ENCODE results near the gene MFSD6L. TPM values are rescaled to one million over a fixed set of nuclear protein-coding genes. Genes with fewer than 3 reads are reported as not detected.

The MFSD6L gene
- total RNA-seq, 4 donors from 2014 or later: 0.17 to 0.33 TPM; not detected in 2

GRCh38 chr17:8753976-8754440 lies 45.2 kb downstream of the MFSD6L start:
- TF ChIP-seq POLR2A (IDR thresholded peaks at IDR 0.05; ENCODE audit: low read depth) (no peak), EP300 (IDR thresholded peaks at IDR 0.05) (no peak)
- TF ChIP-seq, protein P1, sequence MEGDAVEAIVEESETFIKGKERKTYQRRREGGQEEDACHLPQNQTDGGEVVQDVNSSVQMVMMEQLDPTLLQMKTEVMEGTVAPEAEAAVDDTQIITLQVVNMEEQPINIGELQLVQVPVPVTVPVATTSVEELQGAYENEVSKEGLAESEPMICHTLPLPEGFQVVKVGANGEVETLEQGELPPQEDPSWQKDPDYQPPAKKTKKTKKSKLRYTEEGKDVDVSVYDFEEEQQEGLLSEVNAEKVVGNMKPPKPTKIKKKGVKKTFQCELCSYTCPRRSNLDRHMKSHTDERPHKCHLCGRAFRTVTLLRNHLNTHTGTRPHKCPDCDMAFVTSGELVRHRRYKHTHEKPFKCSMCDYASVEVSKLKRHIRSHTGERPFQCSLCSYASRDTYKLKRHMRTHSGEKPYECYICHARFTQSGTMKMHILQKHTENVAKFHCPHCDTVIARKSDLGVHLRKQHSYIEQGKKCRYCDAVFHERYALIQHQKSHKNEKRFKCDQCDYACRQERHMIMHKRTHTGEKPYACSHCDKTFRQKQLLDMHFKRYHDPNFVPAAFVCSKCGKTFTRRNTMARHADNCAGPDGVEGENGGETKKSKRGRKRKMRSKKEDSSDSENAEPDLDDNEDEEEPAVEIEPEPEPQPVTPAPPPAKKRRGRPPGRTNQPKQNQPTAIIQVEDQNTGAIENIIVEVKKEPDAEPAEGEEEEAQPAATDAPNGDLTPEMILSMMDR (IDR thresholded peaks at IDR 0.05): no peak
- peaks cover 0 to 11% (median 0%) of the 10 kb centered on the region in 4 donors for H3K27me3 ChIP-seq
- intact Hi-C loops (cut with DNase I): no loop called here
- no peak overlapping the region for H3K27ac ChIP-seq (replicated peaks in 1 of 4)
- no peak overlapping the region for H3K4me3 ChIP-seq
- 64% methylated on average over 1 of the region's 1 CpG for WGBS
- no peaks in the 10 kb centered on the region for H3K4me1 ChIP-seq
- H3K36me3 ChIP-seq: no peaks in the 10 kb centered on the region
- H3K9me3 ChIP-seq: no peaks in the 10 kb centered on the region
- no peak for DNase-seq (ENCODE audit: extremely low spot score)

DNA sequence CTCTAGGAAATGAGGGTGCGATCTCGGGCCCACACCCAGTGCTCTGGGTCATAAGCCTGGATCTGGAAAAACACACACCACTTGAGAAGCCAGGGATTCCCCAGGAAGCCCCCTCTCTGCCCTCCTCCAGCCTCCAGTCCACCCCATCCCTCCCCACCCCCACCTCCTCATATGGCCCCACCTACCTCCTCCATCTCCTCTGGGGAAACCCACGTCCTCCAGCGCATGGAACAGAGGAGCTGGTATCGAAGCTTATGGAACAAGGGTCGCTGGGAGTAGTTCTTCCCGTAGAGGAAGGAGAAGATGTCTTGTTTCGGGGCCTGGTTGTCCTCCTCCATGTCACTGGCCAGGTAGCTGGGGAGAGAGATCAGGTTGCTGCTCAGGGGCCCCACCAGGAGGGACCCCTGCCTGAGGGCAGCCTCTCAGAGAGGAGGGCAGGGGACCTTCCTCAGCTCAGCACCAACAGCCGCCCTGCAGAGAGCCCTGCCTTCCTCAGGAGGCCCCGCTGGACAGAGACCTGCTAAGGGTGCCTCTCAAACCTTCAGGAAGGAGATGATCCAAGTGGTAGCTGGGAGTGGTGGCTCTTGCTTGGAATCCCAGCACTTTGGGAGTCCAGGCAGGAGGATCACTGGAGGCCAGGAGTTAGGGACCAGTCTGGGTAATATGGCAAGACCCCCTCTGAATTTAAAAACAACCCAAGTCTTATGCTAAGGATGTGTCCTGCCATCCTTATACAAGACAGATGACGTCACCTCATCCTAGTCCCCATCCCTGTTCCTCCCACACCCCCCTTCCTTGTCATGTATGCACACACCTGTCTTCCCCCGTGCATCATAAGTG lies 45.8 kb downstream of the MFSD6L start:
- whole genome bisulfite sequencing: 87% methylated on average over 8 of the region's 12 CpGs
- intact Hi-C loops (cut with DNase I): no loop called here
- no peaks in the 10 kb centered on the region for H3K36me3 ChIP-seq
- no peak overlapping the region for H3K4me3 ChIP-seq
- peak; percentile 64 for DNase-seq (ENCODE audit: extremely low spot score)
- H3K9me3 ChIP-seq: no peaks in the 10 kb centered on the region
- H3K4me1 ChIP-seq: no peaks in the 10 kb centered on the region
- peaks cover 0 to 11% (median 0%) of the 10 kb centered on the region in 4 donors for H3K27me3 ChIP-seq
- no peak for TF ChIP-seq POLR2AphosphoS5 (IDR thresholded peaks at IDR 0.05)
- TF ChIP-seq, protein P1 (IDR thresholded peaks at IDR 0.05): no peak
- no peak for TF ChIP-seq EP300 (IDR thresholded peaks at IDR 0.05)
- no peak for TF ChIP-seq POLR2A (IDR thresholded peaks at IDR 0.05; ENCODE audit: low read depth)
- no peak overlapping the region for H3K27ac ChIP-seq (replicated peaks in 1 of 4)

DNA sequence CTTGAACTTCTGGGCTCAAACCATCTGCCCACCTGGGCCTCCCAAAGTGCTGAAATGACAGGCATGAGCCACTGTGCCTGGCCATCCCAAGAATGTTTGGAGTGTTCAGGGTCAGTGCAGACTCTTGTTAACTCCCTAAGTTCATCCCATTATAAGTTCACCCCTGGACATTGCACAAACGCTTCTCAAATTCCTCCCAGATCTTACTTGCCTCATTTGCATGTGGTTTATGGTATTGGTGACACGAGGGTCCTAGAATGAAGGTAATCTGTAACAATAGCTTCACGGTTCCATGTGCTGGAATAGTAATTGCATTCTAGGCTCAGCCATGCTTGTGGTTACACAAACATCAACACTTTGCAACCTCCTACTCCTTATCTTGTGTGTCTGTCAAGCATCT lies 49.5 kb downstream of the MFSD6L start:
- intact Hi-C loops (cut with DNase I): no loop called here
- Histone ChIP-seq H3K36me3 (no peaks in the 10 kb centered on the region), H3K27me3 (no peaks in the 10 kb centered on the region), H3K4me3 (no peak overlapping the region), H3K4me1 (peaks cover 4 to 18% (median 17%) of the 10 kb centered on the region in 4 donors), H3K9me3 (no peaks in the 10 kb centered on the region), H3K27ac (replicated peaks in 1 of 4) (no peak overlapping the region)
- WGBS: 88% methylated on average over 3 of the region's 3 CpGs
- no peak for DNase-seq (ENCODE audit: extremely low spot score)
- TF ChIP-seq POLR2AphosphoS5 (IDR thresholded peaks at IDR 0.05): no peak

- peaks cover 4 to 18% (median 17%) of the 10 kb centered on the region in 4 donors for H3K4me1 ChIP-seq
- H3K4me3 ChIP-seq: no peak overlapping the region
- intact Hi-C loops (cut with DNase I): loop anchor here (2.0 kb wide), 2 partner anchors 173 to 337 kb away; no protein-coding TSS in a partner anchor
- H3K27me3 ChIP-seq: no peaks in the 10 kb centered on the region
- H3K27ac ChIP-seq (replicated peaks in 1 of 4): no peak overlapping the region
- TF ChIP-seq POLR2AphosphoS5 (IDR thresholded peaks at IDR 0.05) (no peak), EP300 (IDR thresholded peaks at IDR 0.05) (no peak)
- TF ChIP-seq, protein P1 (IDR thresholded peaks at IDR 0.05): no peak
- no peak for DNase-seq (ENCODE audit: extremely low spot score)
- whole genome bisulfite sequencing: 83% methylated on average over 3 of the region's 3 CpGs
- no peaks in the 10 kb centered on the region for H3K9me3 ChIP-seq
- H3K36me3 ChIP-seq: no peaks in the 10 kb centered on the region
Observed at GRCh38 chr17:8747742-8748141, 51.4 kb downstream of the MFSD6L start.

Other genes starting within 250 kb of the MFSD6L start
- 10 to 100 TPM; 18.9 to 42.0 (median 29.3) TPM for gene MYH10, start 168.6 kb downstream of the MFSD6L start, total RNA-seq
- gene CCDC42, start 54.5 kb downstream of the MFSD6L start, total RNA-seq: not detected
- gene SPDYE4, start 40.8 kb downstream of the MFSD6L start, total RNA-seq: not detected
- 1 to 10 TPM in 3 of 4 donors, under 1 TPM in 1; 0.52 to 3.3 (median 1.8) TPM for gene PIK3R6, start 68.3 kb upstream of the MFSD6L start, total RNA-seq
- 10 to 100 TPM in 2 of 4 donors, 1 to 10 TPM in 2; 7.0 to 16.2 (median 9.6) TPM for gene PIK3R5, start 166.3 kb upstream of the MFSD6L start, total RNA-seq
- gene NTN1, start 222.1 kb upstream of the MFSD6L start, total RNA-seq: 100 to 1,000 TPM in 3 of 4 donors, 10 to 100 TPM in 1; 69.3 to 179 (median 117) TPM

Measured in esophagus muscularis mucosa (tissue), 4 donors.